ENCODE data around the gene FLII.

Gene FLII

GRCh38 chr17:18280249-18280648, 21.7 kb upstream of the FLII start:
- H3K27ac ChIP-seq, result no peak overlapping the region

GRCh38 chr17:18278867-18279266, 20.3 kb upstream of the FLII start:
- TF ChIP-seq, protein P1, sequence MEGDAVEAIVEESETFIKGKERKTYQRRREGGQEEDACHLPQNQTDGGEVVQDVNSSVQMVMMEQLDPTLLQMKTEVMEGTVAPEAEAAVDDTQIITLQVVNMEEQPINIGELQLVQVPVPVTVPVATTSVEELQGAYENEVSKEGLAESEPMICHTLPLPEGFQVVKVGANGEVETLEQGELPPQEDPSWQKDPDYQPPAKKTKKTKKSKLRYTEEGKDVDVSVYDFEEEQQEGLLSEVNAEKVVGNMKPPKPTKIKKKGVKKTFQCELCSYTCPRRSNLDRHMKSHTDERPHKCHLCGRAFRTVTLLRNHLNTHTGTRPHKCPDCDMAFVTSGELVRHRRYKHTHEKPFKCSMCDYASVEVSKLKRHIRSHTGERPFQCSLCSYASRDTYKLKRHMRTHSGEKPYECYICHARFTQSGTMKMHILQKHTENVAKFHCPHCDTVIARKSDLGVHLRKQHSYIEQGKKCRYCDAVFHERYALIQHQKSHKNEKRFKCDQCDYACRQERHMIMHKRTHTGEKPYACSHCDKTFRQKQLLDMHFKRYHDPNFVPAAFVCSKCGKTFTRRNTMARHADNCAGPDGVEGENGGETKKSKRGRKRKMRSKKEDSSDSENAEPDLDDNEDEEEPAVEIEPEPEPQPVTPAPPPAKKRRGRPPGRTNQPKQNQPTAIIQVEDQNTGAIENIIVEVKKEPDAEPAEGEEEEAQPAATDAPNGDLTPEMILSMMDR (conservative IDR thresholded peaks at IDR 0.05), result no peak
- no peak overlapping the region for H3K27ac ChIP-seq

More at GRCh38 chr17:18280249-18280648, 21.7 kb upstream of the FLII start:
- TF ChIP-seq, protein P1 (conservative IDR thresholded peaks at IDR 0.05), result no peak

DNA sequence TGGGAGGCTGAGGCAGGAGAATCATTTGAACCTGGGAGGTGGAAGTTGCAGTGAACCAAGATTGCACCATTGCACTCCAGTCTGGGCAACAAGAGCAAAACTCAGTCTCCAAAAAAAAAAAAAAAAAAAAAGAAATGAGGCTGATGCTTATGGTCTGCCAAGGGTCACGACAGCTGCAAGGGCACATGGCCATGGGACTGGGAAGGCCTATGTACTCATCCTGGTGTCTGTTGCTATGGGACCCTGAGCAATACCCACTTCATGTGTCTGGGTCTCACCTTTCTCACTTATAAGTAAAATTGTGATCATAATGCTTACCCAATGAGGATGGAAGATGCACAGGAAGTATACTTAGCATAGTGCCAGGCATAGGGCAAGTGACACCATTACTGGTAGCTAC, 18.5 kb upstream of the FLII start:
- TF ChIP-seq, protein P1 (conservative IDR thresholded peaks at IDR 0.05), result no peak
- H3K27ac ChIP-seq, result no peak overlapping the region

- TF ChIP-seq, protein P1 (conservative IDR thresholded peaks at IDR 0.05), result no peak
- no peak overlapping the region for H3K27ac ChIP-seq
Measured at GRCh38 chr17:18270046-18270931, 11.8 kb upstream of the FLII start.

- no peak overlapping the region for H3K27ac ChIP-seq
- TF ChIP-seq, protein P1 (conservative IDR thresholded peaks at IDR 0.05), result no peak
Measured at GRCh38 chr17:18267927-18268711, 9.6 kb upstream of the FLII start.

DNA sequence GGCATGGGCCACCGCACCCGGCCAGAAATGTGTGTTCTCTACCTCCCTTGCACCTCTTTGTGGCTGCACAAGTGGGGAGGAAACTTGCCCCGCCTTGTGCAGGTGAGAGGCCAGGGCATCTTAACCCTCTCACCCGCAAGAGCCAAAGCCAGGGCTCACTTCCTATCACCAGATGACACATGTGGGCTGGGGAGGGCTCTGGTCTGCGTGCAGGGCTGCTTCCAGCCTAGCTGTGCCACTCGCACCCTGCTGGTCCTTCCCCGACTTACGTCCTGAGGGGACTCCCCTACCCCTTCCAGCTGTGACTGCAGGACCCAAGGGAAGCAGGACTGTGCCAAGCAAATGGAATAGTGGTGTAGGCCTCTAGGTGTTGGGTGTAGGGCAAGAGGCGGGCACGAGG, 8.8 kb upstream of the FLII start:
- TF ChIP-seq, protein P1 (conservative IDR thresholded peaks at IDR 0.05), result no peak
- no peak overlapping the region for H3K27ac ChIP-seq

All from VCaP (cell line).